ENCODE data around the gene RAPGEF2. TPM values are rescaled to one million over a fixed set of nuclear protein-coding genes. Genes with fewer than 3 reads are reported as not detected.
"Not testable (repeated sequence)": the region's sequence is repeated elsewhere in the genome, so short reads cannot be mapped to it uniquely, and the experiment has no call there.

RAPGEF2 gene
- total and polyA plus RNA-seq, 11 donors = 10.6 to 75.9 (median 51.2) TPM

- peaks cover 6 to 83% (median 54%) of the 10 kb centered on the region in 12 donors for H3K4me1 ChIP-seq
- no peak for ATAC-seq
- TF ChIP-seq, protein P1, sequence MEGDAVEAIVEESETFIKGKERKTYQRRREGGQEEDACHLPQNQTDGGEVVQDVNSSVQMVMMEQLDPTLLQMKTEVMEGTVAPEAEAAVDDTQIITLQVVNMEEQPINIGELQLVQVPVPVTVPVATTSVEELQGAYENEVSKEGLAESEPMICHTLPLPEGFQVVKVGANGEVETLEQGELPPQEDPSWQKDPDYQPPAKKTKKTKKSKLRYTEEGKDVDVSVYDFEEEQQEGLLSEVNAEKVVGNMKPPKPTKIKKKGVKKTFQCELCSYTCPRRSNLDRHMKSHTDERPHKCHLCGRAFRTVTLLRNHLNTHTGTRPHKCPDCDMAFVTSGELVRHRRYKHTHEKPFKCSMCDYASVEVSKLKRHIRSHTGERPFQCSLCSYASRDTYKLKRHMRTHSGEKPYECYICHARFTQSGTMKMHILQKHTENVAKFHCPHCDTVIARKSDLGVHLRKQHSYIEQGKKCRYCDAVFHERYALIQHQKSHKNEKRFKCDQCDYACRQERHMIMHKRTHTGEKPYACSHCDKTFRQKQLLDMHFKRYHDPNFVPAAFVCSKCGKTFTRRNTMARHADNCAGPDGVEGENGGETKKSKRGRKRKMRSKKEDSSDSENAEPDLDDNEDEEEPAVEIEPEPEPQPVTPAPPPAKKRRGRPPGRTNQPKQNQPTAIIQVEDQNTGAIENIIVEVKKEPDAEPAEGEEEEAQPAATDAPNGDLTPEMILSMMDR (IDR thresholded peaks at IDR 0.05) = no peak
- TF ChIP-seq POLR2A (IDR thresholded peaks at IDR 0.05) = no peak
- H3K9me3 ChIP-seq = no peaks in the 10 kb centered on the region
- no peak overlapping the region for H3K4me3 ChIP-seq
- no peaks in the 10 kb centered on the region for H3K27me3 ChIP-seq
- intact Hi-C loops (cut with DNase I) = no loop called here
- no peaks in the 10 kb centered on the region for H3K36me3 ChIP-seq
- WGBS, 4 donors = 86 to 100% (median 97%) methylated on average over 1 of the region's 1 CpG
- no peak for DNase-seq
- no peak overlapping the region for H3K27ac ChIP-seq
Observed at GRCh38 chr4:159160242-159160641, 57.4 kb downstream of the RAPGEF2 start.

GRCh38 chr4:159161436-159161835 lies 58.6 kb downstream of the RAPGEF2 start:
- WGBS, 4 donors = 83 to 92% (median 89%) methylated on average over 3 of the region's 3 CpGs
- H3K9me3 ChIP-seq; H3K4me3 ChIP-seq; intact Hi-C loops (cut with DNase I); H3K27ac ChIP-seq; DNase-seq; ATAC-seq; H3K36me3 ChIP-seq; H3K27me3 ChIP-seq: not testable (repeated sequence)
- H3K4me1 ChIP-seq = peaks cover 6 to 87% (median 59%) of the 10 kb centered on the region in 12 donors

- 80 to 92% (median 88%) methylated on average over 1 of the region's 1 CpG for WGBS, 4 donors
- TF ChIP-seq, protein P1 (IDR thresholded peaks at IDR 0.05) = no peak
- TF ChIP-seq POLR2A (IDR thresholded peaks at IDR 0.05) = no peak
- intact Hi-C loops (cut with DNase I) = no loop called here
Observed at GRCh38 chr4:159162576-159162975, 59.7 kb downstream of the RAPGEF2 start.

GRCh38 chr4:159163521-159163920 lies 60.6 kb downstream of the RAPGEF2 start:
- no peaks in the 10 kb centered on the region for H3K9me3 ChIP-seq
- H3K36me3 ChIP-seq = no peaks in the 10 kb centered on the region
- no peaks in the 10 kb centered on the region for H3K27me3 ChIP-seq
- no peak for DNase-seq
- intact Hi-C loops (cut with DNase I) = no loop called here
- H3K4me3 ChIP-seq = no peak overlapping the region
- no peak for ATAC-seq
- no peak for TF ChIP-seq POLR2A (IDR thresholded peaks at IDR 0.05)
- TF ChIP-seq, protein P1 (IDR thresholded peaks at IDR 0.05) = no peak
- peaks cover 0 to 86% (median 49%) of the 10 kb centered on the region in 12 donors for H3K4me1 ChIP-seq
- H3K27ac ChIP-seq = no peak overlapping the region

More at GRCh38 chr4:159162576-159162975, 59.7 kb downstream of the RAPGEF2 start:
- H3K27me3 ChIP-seq = no peaks in the 10 kb centered on the region
- H3K9me3 ChIP-seq = no peaks in the 10 kb centered on the region
- no peak overlapping the region for H3K27ac ChIP-seq
- H3K4me1 ChIP-seq = peaks cover 4 to 86% (median 58%) of the 10 kb centered on the region in 12 donors
- DNase-seq (no peak), ATAC-seq (no peak)
- no peak overlapping the region for H3K4me3 ChIP-seq
- no peaks in the 10 kb centered on the region for H3K36me3 ChIP-seq
